Measurements from ENCODE around the gene SLC6A4. TPM values are rescaled to one million over a fixed set of nuclear protein-coding genes. Genes with fewer than 3 reads are reported as not detected.

SLC6A4 gene
- total RNA-seq, 1 donor from 2014 or later, result 1.1 TPM

GRCh38 chr17:30219315-30219714, 16.2 kb downstream of the SLC6A4 start:
- no peak for DNase-seq (ENCODE audit: low spot score in 2 of 2, unreplicated experiment in 2 of 2)
- Mint-ChIP-seq H3K36me3 (no peaks in the 10 kb centered on the region), H3K9me3 (no peaks in the 10 kb centered on the region), H3K4me1 (no peaks in the 10 kb centered on the region), H3K4me3 (no peak overlapping the region), H3K27ac (no peak overlapping the region), H3K27me3 (ENCODE audit: low read depth) (no peaks in the 10 kb centered on the region)
- no peak for TF ChIP-seq CTCF (IDR thresholded peaks at IDR 0.05; ENCODE audit: unreplicated experiment)

GRCh38 chr17:30218799-30219198, 16.7 kb downstream of the SLC6A4 start:
- Mint-ChIP-seq H3K9me3 (no peaks in the 10 kb centered on the region), H3K36me3 (no peaks in the 10 kb centered on the region), H3K4me1 (no peaks in the 10 kb centered on the region), H3K27me3 (ENCODE audit: low read depth) (no peaks in the 10 kb centered on the region), H3K27ac (no peak overlapping the region), H3K4me3 (no peak overlapping the region)
- no peak for TF ChIP-seq CTCF (IDR thresholded peaks at IDR 0.05; ENCODE audit: unreplicated experiment)
- DNase-seq (ENCODE audit: low spot score in 2 of 2, unreplicated experiment in 2 of 2), result no peak

GRCh38 chr17:30217746-30218245, 17.7 kb downstream of the SLC6A4 start:
- no peak for DNase-seq (ENCODE audit: low spot score in 2 of 2, unreplicated experiment in 2 of 2)
- Mint-ChIP-seq H3K4me3 (no peak overlapping the region), H3K27ac (no peak overlapping the region), H3K36me3 (no peaks in the 10 kb centered on the region), H3K27me3 (ENCODE audit: low read depth) (no peaks in the 10 kb centered on the region), H3K4me1 (no peaks in the 10 kb centered on the region), H3K9me3 (no peaks in the 10 kb centered on the region)
- no peak for TF ChIP-seq CTCF (IDR thresholded peaks at IDR 0.05; ENCODE audit: unreplicated experiment)

GRCh38 chr17:30217054-30217453, 18.4 kb downstream of the SLC6A4 start:
- H3K27me3 Mint-ChIP-seq (ENCODE audit: low read depth), result no peaks in the 10 kb centered on the region
- no peak for DNase-seq (ENCODE audit: low spot score in 2 of 2, unreplicated experiment in 2 of 2)
- no peaks in the 10 kb centered on the region for H3K9me3 Mint-ChIP-seq
- no peak overlapping the region for H3K27ac Mint-ChIP-seq
- H3K4me3 Mint-ChIP-seq, result no peak overlapping the region
- no peaks in the 10 kb centered on the region for H3K4me1 Mint-ChIP-seq
- TF ChIP-seq CTCF (IDR thresholded peaks at IDR 0.05; ENCODE audit: unreplicated experiment), result no peak
- no peaks in the 10 kb centered on the region for H3K36me3 Mint-ChIP-seq

- H3K27ac Mint-ChIP-seq, result no peak overlapping the region
- no peaks in the 10 kb centered on the region for H3K4me1 Mint-ChIP-seq
- H3K4me3 Mint-ChIP-seq, result no peak overlapping the region
- H3K36me3 Mint-ChIP-seq, result no peaks in the 10 kb centered on the region
- H3K9me3 Mint-ChIP-seq, result no peaks in the 10 kb centered on the region
- TF ChIP-seq CTCF (IDR thresholded peaks at IDR 0.05; ENCODE audit: unreplicated experiment), result no peak
- DNase-seq (ENCODE audit: low spot score in 2 of 2, unreplicated experiment in 2 of 2), result no peak
- peaks cover 3% of the 10 kb centered on the region for H3K27me3 Mint-ChIP-seq (ENCODE audit: low read depth)
These were observed 22.7 kb downstream of the SLC6A4 start for GRCh38 chr17:30212750-30213149.

GRCh38 chr17:30211371-30211770, 24.1 kb downstream of the SLC6A4 start:
- Mint-ChIP-seq H3K27me3 (ENCODE audit: low read depth) (peaks cover 5% of the 10 kb centered on the region), H3K27ac (no peak overlapping the region), H3K36me3 (no peaks in the 10 kb centered on the region), H3K9me3 (no peaks in the 10 kb centered on the region), H3K4me1 (no peaks in the 10 kb centered on the region), H3K4me3 (no peak overlapping the region)
- no peak for DNase-seq (ENCODE audit: low spot score in 2 of 2, unreplicated experiment in 2 of 2)
- no peak for TF ChIP-seq CTCF (IDR thresholded peaks at IDR 0.05; ENCODE audit: unreplicated experiment)

All from mesothelial cell of epicardium (in vitro differentiated cells).